ENCODE results near the gene WDR7.

DNA sequence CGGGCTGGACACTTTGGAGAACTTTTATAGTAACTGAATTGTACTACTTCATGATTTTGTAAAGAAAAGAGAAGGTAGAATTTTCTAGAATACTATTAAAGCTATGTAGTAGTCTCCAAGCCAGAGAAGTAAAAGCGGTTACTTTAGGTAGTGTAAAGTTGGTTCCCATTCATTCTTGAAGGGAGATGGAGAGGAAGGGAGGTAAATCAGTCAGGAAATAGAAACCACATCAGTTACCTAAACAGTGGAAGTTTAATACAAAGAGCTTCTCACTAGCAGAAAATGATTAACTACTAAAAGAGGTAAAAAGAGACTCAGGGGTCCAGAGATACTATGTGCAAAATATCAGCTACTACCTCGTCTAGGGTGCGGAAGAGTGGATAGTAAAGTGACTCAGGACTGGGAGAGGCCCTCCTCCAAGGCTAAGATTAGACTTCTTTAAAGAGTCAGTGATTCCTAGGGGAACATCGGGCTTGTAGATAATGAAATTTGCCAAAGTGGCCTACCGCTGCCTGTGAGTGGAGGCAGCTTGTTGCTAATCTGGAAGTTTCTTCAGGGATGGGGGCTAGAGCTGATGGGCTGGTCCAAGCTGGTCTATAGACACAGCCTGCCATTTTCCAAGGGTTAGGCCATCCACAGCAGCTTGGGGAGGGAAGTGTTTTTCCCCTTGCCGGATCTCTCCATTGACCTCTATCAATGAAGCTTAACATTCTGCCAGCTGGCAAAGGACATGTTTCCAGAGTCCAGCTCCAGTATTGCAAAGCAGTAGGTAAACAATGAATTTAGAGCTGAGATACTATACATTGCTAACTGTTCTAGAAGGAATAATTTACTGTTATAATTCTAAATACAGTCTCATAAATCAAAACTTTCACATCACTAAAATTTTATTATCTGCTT is 249.3 kb downstream of the WDR7 start:
- TF ChIP-seq, protein P1, sequence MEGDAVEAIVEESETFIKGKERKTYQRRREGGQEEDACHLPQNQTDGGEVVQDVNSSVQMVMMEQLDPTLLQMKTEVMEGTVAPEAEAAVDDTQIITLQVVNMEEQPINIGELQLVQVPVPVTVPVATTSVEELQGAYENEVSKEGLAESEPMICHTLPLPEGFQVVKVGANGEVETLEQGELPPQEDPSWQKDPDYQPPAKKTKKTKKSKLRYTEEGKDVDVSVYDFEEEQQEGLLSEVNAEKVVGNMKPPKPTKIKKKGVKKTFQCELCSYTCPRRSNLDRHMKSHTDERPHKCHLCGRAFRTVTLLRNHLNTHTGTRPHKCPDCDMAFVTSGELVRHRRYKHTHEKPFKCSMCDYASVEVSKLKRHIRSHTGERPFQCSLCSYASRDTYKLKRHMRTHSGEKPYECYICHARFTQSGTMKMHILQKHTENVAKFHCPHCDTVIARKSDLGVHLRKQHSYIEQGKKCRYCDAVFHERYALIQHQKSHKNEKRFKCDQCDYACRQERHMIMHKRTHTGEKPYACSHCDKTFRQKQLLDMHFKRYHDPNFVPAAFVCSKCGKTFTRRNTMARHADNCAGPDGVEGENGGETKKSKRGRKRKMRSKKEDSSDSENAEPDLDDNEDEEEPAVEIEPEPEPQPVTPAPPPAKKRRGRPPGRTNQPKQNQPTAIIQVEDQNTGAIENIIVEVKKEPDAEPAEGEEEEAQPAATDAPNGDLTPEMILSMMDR (IDR thresholded peaks at IDR 0.05; ENCODE audit: low read length): no peak
- TF ChIP-seq EZH2 (optimal IDR thresholded peaks at IDR 0.05; ENCODE audit: low read depth, low read length) (no peak), EZH2phosphoT487 (IDR thresholded peaks at IDR 0.05; ENCODE audit: low read length) (no peak)
